K562 (cell line): ENCODE measurements around the gene MIDN. TPM values are rescaled to one million over a fixed set of nuclear protein-coding genes. Genes with fewer than 3 reads are reported as not detected.
A peak's percentile ranks its signal among the peaks of the same experiment; 100 is the strongest.

ENCODE experiments used
- EGR1 ChIP-seq: fragments of 450-650 bp; conservative IDR thresholded peaks from 2 replicates; pipeline ENCODE4 v1.6.1; 2017; ENCODE audit warnings: mild to moderate bottlenecking
- HDAC3 ChIP-seq: fragments of 450-650 bp; IDR thresholded peaks from 2 replicates; pipeline ENCODE4 v1.6.1; 2018; ENCODE audit warnings: borderline replicate concordance, mild to moderate bottlenecking, moderate library complexity; ENCODE audit not compliant: partially characterized antibody
- HIVEP1 ChIP-seq: fragments of 250-450 bp; sonication (Bioruptor Pico); IDR thresholded peaks from 2 replicates; pipeline ENCODE4 v1.4.0; 2020; ENCODE audit warnings: mild to moderate bottlenecking
- KLF13 ChIP-seq: fragments of 450-650 bp; IDR thresholded peaks from 2 replicates; pipeline ENCODE4 v1.6.1; 2016; ENCODE audit warnings: missing genetic modification characterization, low read depth, mild to moderate bottlenecking, missing compliant biosample characterization, moderate library complexity, borderline replicate concordance
- POLR2G ChIP-seq: fragments of 200-400 bp; formaldehyde crosslinking; IDR thresholded peaks from 2 replicates; pipeline ENCODE4 v1.6.1; 2017; ENCODE audit warnings: low read depth, mild to moderate bottlenecking, antibody characterized with exemption, low read length, moderate library complexity
- ZNF449 ChIP-seq: fragments of 250-450 bp; sonication (Bioruptor Pico); IDR thresholded peaks from 2 replicates; pipeline ENCODE4 v1.8.0; 2022; ENCODE audit warnings: moderate library complexity, mild to moderate bottlenecking, inconsistent platforms
- polyA plus RNA-seq, 8 experiments: library from polyadenylated mRNA; depleted of rRNA in 4 of 8; stranded (reverse) in 5 of 8; unstranded in 3 of 8; fragments of >200 nt; fragmentation: Nextera tagmentation in 2 of 8; fragmentation: Illumina TruSeq in 1 of 8; extraction: Ambion mirVana in 2 of 8; extraction: Trizol in 1 of 8; gene quantifications; 2 replicates each; pipeline versions ENCODE4 v1.2.1 to v1.2.3, GENCODE V29; 2011 to 2014; ENCODE audit warnings: inconsistent platforms in 1 of 8, missing spikeins in 1 of 8
- total RNA-seq, 7 experiments: library from RNA; depleted of rRNA in 6 of 7; stranded (reverse); fragments of >200 nt in 6 of 7; fragmentation: Illumina TruSeq in 2 of 7; extraction: Trizol in 2 of 7; gene quantifications; 2 replicates each; pipeline versions ENCODE4 v1.2.1 to v1.2.3, GENCODE V29; 2011 to 2021; ENCODE audit warnings: low replicate concordance in 1 of 7
- TF ChIP-seq, protein P1 (sequence below), 2 experiments: fragments of 450-650 bp; formaldehyde crosslinking in 1 of 2; IDR thresholded peaks; 2 replicates each; pipeline versions ENCODE4 v1.4.0 to v1.6.1; 2014 to 2020; ENCODE audit warnings: mild to moderate bottlenecking in 2 of 2, borderline replicate concordance in 1 of 2, low read depth in 1 of 2
- TF ChIP-seq, protein P2 (sequence below): sonication (generic); formaldehyde crosslinking; IDR thresholded peaks from 2 replicates; pipeline ENCODE4 v1.8.1; 2023; ENCODE audit warnings: mild to moderate bottlenecking, missing genetic modification reagents

Gene MIDN
- total and polyA plus RNA-seq, 9 of the 15 experiments (the other 6 are each of a cell fraction or from before 2014, with no cell fraction given), result 0.17 to 120 (median 10.1) TPM

GRCh38 chr19:1205114-1206099, 43.0 kb upstream of the MIDN start, which contains the start of gene STK11 (continued):
- TF ChIP-seq, protein P1, sequence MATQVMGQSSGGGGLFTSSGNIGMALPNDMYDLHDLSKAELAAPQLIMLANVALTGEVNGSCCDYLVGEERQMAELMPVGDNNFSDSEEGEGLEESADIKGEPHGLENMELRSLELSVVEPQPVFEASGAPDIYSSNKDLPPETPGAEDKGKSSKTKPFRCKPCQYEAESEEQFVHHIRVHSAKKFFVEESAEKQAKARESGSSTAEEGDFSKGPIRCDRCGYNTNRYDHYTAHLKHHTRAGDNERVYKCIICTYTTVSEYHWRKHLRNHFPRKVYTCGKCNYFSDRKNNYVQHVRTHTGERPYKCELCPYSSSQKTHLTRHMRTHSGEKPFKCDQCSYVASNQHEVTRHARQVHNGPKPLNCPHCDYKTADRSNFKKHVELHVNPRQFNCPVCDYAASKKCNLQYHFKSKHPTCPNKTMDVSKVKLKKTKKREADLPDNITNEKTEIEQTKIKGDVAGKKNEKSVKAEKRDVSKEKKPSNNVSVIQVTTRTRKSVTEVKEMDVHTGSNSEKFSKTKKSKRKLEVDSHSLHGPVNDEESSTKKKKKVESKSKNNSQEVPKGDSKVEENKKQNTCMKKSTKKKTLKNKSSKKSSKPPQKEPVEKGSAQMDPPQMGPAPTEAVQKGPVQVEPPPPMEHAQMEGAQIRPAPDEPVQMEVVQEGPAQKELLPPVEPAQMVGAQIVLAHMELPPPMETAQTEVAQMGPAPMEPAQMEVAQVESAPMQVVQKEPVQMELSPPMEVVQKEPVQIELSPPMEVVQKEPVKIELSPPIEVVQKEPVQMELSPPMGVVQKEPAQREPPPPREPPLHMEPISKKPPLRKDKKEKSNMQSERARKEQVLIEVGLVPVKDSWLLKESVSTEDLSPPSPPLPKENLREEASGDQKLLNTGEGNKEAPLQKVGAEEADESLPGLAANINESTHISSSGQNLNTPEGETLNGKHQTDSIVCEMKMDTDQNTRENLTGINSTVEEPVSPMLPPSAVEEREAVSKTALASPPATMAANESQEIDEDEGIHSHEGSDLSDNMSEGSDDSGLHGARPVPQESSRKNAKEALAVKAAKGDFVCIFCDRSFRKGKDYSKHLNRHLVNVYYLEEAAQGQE (IDR thresholded peaks at IDR 0.05; ENCODE audit: borderline replicate concordance), result no peak
- TF ChIP-seq, protein P1 (CRISPR knock-in tag; IDR thresholded peaks at IDR 0.05; ENCODE audit: low read depth), result no peak
- TF ChIP-seq ZNF449 (peak; percentile 39; the same call in 1 of the 2 replicates), EGR1 (peak; percentile 74), HIVEP1 (CRISPR knock-in tag) (peak; percentile 60; the same call in 1 of the 2 replicates), KLF13 (tag) (no peak), HDAC3 (no peak), POLR2G (peak; percentile 89)
- TF ChIP-seq, protein P2, sequence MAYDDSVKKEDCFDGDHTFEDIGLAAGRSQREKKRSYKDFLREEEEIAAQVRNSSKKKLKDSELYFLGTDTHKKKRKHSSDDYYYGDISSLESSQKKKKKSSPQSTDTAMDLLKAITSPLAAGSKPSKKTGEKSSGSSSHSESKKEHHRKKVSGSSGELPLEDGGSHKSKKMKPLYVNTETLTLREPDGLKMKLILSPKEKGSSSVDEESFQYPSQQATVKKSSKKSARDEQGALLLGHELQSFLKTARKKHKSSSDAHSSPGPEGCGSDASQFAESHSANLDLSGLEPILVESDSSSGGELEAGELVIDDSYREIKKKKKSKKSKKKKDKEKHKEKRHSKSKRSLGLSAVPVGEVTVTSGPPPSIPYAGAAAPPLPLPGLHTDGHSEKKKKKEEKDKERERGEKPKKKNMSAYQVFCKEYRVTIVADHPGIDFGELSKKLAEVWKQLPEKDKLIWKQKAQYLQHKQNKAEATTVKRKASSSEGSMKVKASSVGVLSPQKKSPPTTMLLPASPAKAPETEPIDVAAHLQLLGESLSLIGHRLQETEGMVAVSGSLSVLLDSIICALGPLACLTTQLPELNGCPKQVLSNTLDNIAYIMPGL (CRISPR knock-in tag), result no peak
